IMR-90 (cell line): ENCODE measurements around the gene SLC46A3. TPM values are rescaled to one million over a fixed set of nuclear protein-coding genes. Genes with fewer than 3 reads are reported as not detected.
"Not testable (repeated sequence)": the region's sequence is repeated elsewhere in the genome, so short reads cannot be mapped to it uniquely, and the experiment has no call there.

Source experiments
- ATAC-seq: fragments of 200-7000 bp; cut with Tn5 transposase; 2 replicates; pipeline ENCODE4 v1.9.1; 2020; ENCODE audit warnings: low read depth, mild to moderate bottlenecking, moderate library complexity
- BruUV-seq: library from RNA; stranded (reverse); fragments of 400-500 nt; replicated peaks from 2 replicates; lab custom pipeline; 2021; lab: Mats Ljungman, UMichigan
- CTCF ChIA-PET: fragments of 300-600 bp; formaldehyde crosslinking; extraction: SDS; loops from one replicate; lab custom pipeline; 2021; ENCODE audit warnings: antibody characterized with exemption; lab: Yijun Ruan, JAX
- POLR2A ChIA-PET: fragments of 300-600 bp; sonication (Branson Sonifier 250); formaldehyde crosslinking; loops from one replicate; lab custom pipeline; 2022; ENCODE audit warnings: antibody characterized with exemption; ENCODE audit not compliant: unreplicated experiment; lab: Charles Lee
- DNase-seq: peaks from one replicate; pipeline ENCODE4 v3.0.0; 2013
- H2AFZ ChIP-seq: replicated peaks from 2 replicates; pipeline ENCODE3; 2013; ENCODE audit warnings: low read length, mild to moderate bottlenecking; ENCODE audit not compliant: poor library complexity
- H2AK5ac ChIP-seq: 2 replicates; pipeline ENCODE4 v1.6.1; 2013; ENCODE audit warnings: low read depth, low read length, inconsistent platforms
- H2AK9ac ChIP-seq: replicated peaks from 2 replicates; pipeline ENCODE3; 2013; ENCODE audit warnings: mild to moderate bottlenecking, low read depth, low read length, moderate library complexity; ENCODE audit not compliant: poor library complexity
- H2BK120ac ChIP-seq: 2 replicates; pipeline ENCODE4 v1.6.1; 2013; ENCODE audit warnings: low read depth, low read length, inconsistent platforms
- H2BK15ac ChIP-seq: 3 replicates; pipeline ENCODE4 v1.6.1; 2013; ENCODE audit warnings: low read depth, low read length, inconsistent platforms
- H2BK20ac ChIP-seq: 2 replicates; pipeline ENCODE4 v1.6.1; 2013; ENCODE audit warnings: low read depth, mild to moderate bottlenecking, inconsistent platforms, low read length, moderate library complexity
- H2BK5ac ChIP-seq: 2 replicates; pipeline ENCODE4 v1.6.1; 2013; ENCODE audit warnings: mild to moderate bottlenecking, low read depth, low read length, inconsistent platforms; ENCODE audit not compliant: poor library complexity, severe bottlenecking
- H3K14ac ChIP-seq: replicated peaks from 2 replicates; pipeline ENCODE4 v1.6.1; 2013; ENCODE audit warnings: low read depth, low read length, inconsistent platforms
- H3K18ac ChIP-seq: 2 replicates; pipeline ENCODE4 v1.6.1; 2013; ENCODE audit warnings: low read depth, low read length, control low read depth
- H3K23ac ChIP-seq: 2 replicates; pipeline ENCODE4 v1.6.1; 2013; ENCODE audit warnings: low read depth, low read length, inconsistent platforms
- H3K27ac ChIP-seq: 2 replicates; pipeline ENCODE4 v1.5.1; 2013; ENCODE audit warnings: mild to moderate bottlenecking, control low read depth, low read length; ENCODE audit not compliant: insufficient read depth
- H3K27me3 ChIP-seq: 2 replicates; pipeline ENCODE4 v1.6.1; 2013; ENCODE audit warnings: low read length; ENCODE audit not compliant: control insufficient read depth, insufficient read depth
- H3K36me3 ChIP-seq: 2 replicates; pipeline ENCODE4 v1.6.1; 2013; ENCODE audit warnings: low read length, mixed read lengths; ENCODE audit not compliant: control insufficient read depth, insufficient read depth
- H3K4ac ChIP-seq: 2 replicates; pipeline ENCODE4 v1.6.1; 2013; ENCODE audit warnings: low read depth, low read length, inconsistent platforms
- H3K4me1 ChIP-seq: 2 replicates; pipeline ENCODE4 v1.6.1; 2013; ENCODE audit warnings: low read length, mixed read lengths; ENCODE audit not compliant: control insufficient read depth, insufficient read depth
- H3K4me2 ChIP-seq: 2 replicates; pipeline ENCODE4 v1.6.1; 2013; ENCODE audit warnings: low read depth, mild to moderate bottlenecking, control low read depth, low read length, moderate library complexity
- H3K4me3 ChIP-seq: 2 replicates; pipeline ENCODE4 v1.5.1; 2013; ENCODE audit warnings: low read depth, mild to moderate bottlenecking, control low read depth, low read length, moderate library complexity; ENCODE audit not compliant: insufficient read depth
- H3K56ac ChIP-seq: 2 replicates; pipeline ENCODE4 v1.6.1; 2013; ENCODE audit warnings: low read length, inconsistent platforms; ENCODE audit not compliant: insufficient read depth; ENCODE audit errors: extremely low read depth
- H3K79me1 ChIP-seq, 2 experiments: 2 replicates each; pipeline ENCODE4 v1.6.1; 2013; ENCODE audit warnings: low read length in 2 of 2, inconsistent platforms in 1 of 2, low read depth in 1 of 2
- H3K9ac ChIP-seq: 2 replicates; pipeline ENCODE4 v1.6.1; 2013; ENCODE audit warnings: low read depth, low read length, control low read depth
- H3K9me1 ChIP-seq: 2 replicates; pipeline ENCODE4 v1.6.1; 2013; ENCODE audit warnings: low read length, inconsistent platforms; ENCODE audit not compliant: insufficient read depth
- H3K9me3 ChIP-seq: 2 replicates; pipeline ENCODE4 v1.6.1; 2013; ENCODE audit warnings: low read length; ENCODE audit not compliant: control insufficient read depth, insufficient read depth
- H4K20me1 ChIP-seq: 2 replicates; pipeline ENCODE4 v1.6.1; 2013; ENCODE audit warnings: low read length, inconsistent platforms; ENCODE audit not compliant: insufficient read depth
- H4K5ac ChIP-seq: 2 replicates; pipeline ENCODE4 v1.6.1; 2013; ENCODE audit warnings: mild to moderate bottlenecking, low read depth, low read length, control low read depth
- H4K8ac ChIP-seq, 2 experiments: 2 replicates each; pipeline ENCODE4 v1.6.1; 2013; ENCODE audit warnings: low read depth in 2 of 2, low read length in 2 of 2, control low read depth in 1 of 2, inconsistent platforms in 1 of 2
- H4K91ac ChIP-seq: 2 replicates; pipeline ENCODE4 v1.6.1; 2013; ENCODE audit warnings: low read depth, low read length, inconsistent platforms; ENCODE audit not compliant: insufficient read depth
- WGBS, 2 experiments: methylation state at CpG; one replicate each; pipeline versions ENCODE4 v1.1.5 to v1.1.7; 2013; ENCODE audit warnings: missing lambda C conversion rate in 2 of 2; ENCODE audit not compliant: insufficient read length in 1 of 2; ENCODE audit errors: extremely low coverage in 2 of 2; 5-methylcytosine and 5-hydroxymethylcytosine counted together
- dilution Hi-C: fragments of 300-500 bp; cut with HindIII; formaldehyde crosslinking; loops from one replicate; pipeline ENCODE4 v1.14.3; 2018; ENCODE audit warnings: low sequenced_read_pairs; ENCODE audit not compliant: unreplicated experiment
- in situ Hi-C: fragments of 300-500 bp; cut with MboI; formaldehyde crosslinking; loops from 3 replicates; pipeline ENCODE4 v1.14.3; 2019; ENCODE audit warnings: low sequenced_read_pairs, inconsistent platforms, mixed read lengths
- intact Hi-C: fragments of 100-400 bp; cut with micrococcal nuclease; formaldehyde crosslinking; loops from 2 replicates; pipeline ENCODE4 v1.10.0; 2022
- polyA plus RNA-seq, 3 experiments: library from polyadenylated mRNA; depleted of rRNA; stranded (reverse); fragments of >200 nt; gene quantifications; 2 replicates each; pipeline ENCODE4 v1.2.3, GENCODE V29; 2012; ENCODE audit warnings: low replicate concordance in 1 of 3
- total RNA-seq: library from RNA; depleted of rRNA; stranded (reverse); fragments of >200 nt; gene quantifications from 2 replicates; pipeline ENCODE4 v1.2.3, GENCODE V29; 2012

SLC46A3 gene
- total and polyA plus RNA-seq, 2 of the 4 experiments (the other 2 are of a cell fraction), result 0.54 to 0.89 TPM

GRCh38 chr13:28742445-28742844 lies 23.7 kb upstream of the SLC46A3 start:
- BruUV-seq, H2AK5ac ChIP-seq, H2BK5ac ChIP-seq, H3K4ac ChIP-seq, H4K91ac ChIP-seq, H2BK120ac ChIP-seq, H3K36me3 ChIP-seq, H3K4me3 ChIP-seq, H3K27me3 ChIP-seq, H3K4me1 ChIP-seq, ATAC-seq, H3K4me2 ChIP-seq, H3K14ac ChIP-seq, H3K9me3 ChIP-seq, H3K56ac ChIP-seq, H3K9ac ChIP-seq, H4K20me1 ChIP-seq, H2BK15ac ChIP-seq, H3K23ac ChIP-seq, intact Hi-C loops, H2BK20ac ChIP-seq, POLR2A ChIA-PET, CTCF ChIA-PET, H3K79me1 ChIP-seq, H4K5ac ChIP-seq, H2AFZ ChIP-seq, in situ Hi-C loops, H3K27ac ChIP-seq, dilution Hi-C loops, H3K18ac ChIP-seq, DNase-seq, H3K9me1 ChIP-seq, H2AK9ac ChIP-seq, H4K8ac ChIP-seq: not testable (repeated sequence)
- no CpG with 5 or more reads among the region's 11 CpGs for WGBS, 2 experiments
